ENCODE measurements around the gene FRRS1L. TPM values are rescaled to one million over a fixed set of nuclear protein-coding genes. Genes with fewer than 3 reads are reported as not detected.

FRRS1L gene, protein sequence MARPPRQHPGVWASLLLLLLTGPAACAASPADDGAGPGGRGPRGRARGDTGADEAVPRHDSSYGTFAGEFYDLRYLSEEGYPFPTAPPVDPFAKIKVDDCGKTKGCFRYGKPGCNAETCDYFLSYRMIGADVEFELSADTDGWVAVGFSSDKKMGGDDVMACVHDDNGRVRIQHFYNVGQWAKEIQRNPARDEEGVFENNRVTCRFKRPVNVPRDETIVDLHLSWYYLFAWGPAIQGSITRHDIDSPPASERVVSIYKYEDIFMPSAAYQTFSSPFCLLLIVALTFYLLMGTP
- 0.28 TPM in 1 of 2 replicates, not detected in the other for total RNA-seq

GRCh38 chr9:109166771-109167601, at the start of gene FRRS1L:
TSS of gene FRRS1L (minus strand) at chr9:109167249. CDS start at chr9:109167138, 111 bp downstream.

GRCh38 chr9:109119439-109120203, 47.4 kb downstream of the FRRS1L start, which contains the start of gene TMEM245:
TSS of gene TMEM245 (minus strand) at chr9:109119947. CDS start at chr9:109119913, 34 bp downstream.

Other genes with a start within 250 kb of the FRRS1L start
- 28.8 and 34.8 TPM in 2 replicates for gene ELP1, start 233.1 kb downstream of the FRRS1L start, total RNA-seq
- gene ABITRAM, start 232.8 kb downstream of the FRRS1L start, total RNA-seq = 3.5 and 4.9 TPM in 2 replicates
- 103 and 110 TPM in 2 replicates for gene CTNNAL1, start 153.8 kb downstream of the FRRS1L start, total RNA-seq
- 35.3 and 50.6 TPM in 2 replicates for gene TMEM245, start 47.3 kb downstream of the FRRS1L start, total RNA-seq
- 1.2 and 1.3 TPM in 2 replicates for gene EPB41L4B, start 153.8 kb upstream of the FRRS1L start, total RNA-seq

Measured in endothelial cell of coronary artery (primary cell).